ENCODE data around the gene GPR62. TPM values are rescaled to one million over a fixed set of nuclear protein-coding genes. Genes with fewer than 3 reads are reported as not detected.

Gene GPR62
- total and polyA plus RNA-seq, 7 donors = 0.03 to 1.1 (median 0.71) TPM; not detected in 4

GRCh38 chr3:51966016-51966415, 10.8 kb downstream of the GPR62 start:
- peaks cover 0 to 56% (median 42%) of the 10 kb centered on the region in 4 donors for H3K4me1 ChIP-seq
- intact Hi-C loops (cut with DNase I) = loop anchor here (10.0 kb wide), 1 partner anchor 571 kb away; the partner anchor contains the start of gene RBM15B
- peaks cover 0 to 2% (median 0%) of the 10 kb centered on the region in 4 donors for H3K36me3 ChIP-seq
- peak overlapping the region in 3 of 4 donors; percentile 74 to 95 (median 87) for H3K4me3 ChIP-seq
- WGBS, 2 donors = 80 to 92% methylated on average over 2 of the region's 2 CpGs
- H3K27me3 ChIP-seq = no peaks in the 10 kb centered on the region
- peak overlapping the region; percentile 92 to 99 (median 94) for H3K27ac ChIP-seq
- DNase-seq = no peak
- H3K9me3 ChIP-seq = no peaks in the 10 kb centered on the region
- TF ChIP-seq EP300 (IDR thresholded peaks at IDR 0.05) = no peak
- no peak for TF ChIP-seq POLR2AphosphoS5 (IDR thresholded peaks at IDR 0.05)
- TF ChIP-seq CTCF (IDR thresholded peaks at IDR 0.05) = no peak
- TF ChIP-seq POLR2A (IDR thresholded peaks at IDR 0.05) = no peak

GRCh38 chr3:51966486-51966885, 11.3 kb downstream of the GPR62 start:
- Histone ChIP-seq H3K4me3 (peak overlapping the region; percentile 46 to 95 (median 80)), H3K4me1 (peaks cover 0 to 56% (median 42%) of the 10 kb centered on the region in 4 donors), H3K27ac (peak overlapping the region; percentile 92 to 99 (median 94)), H3K36me3 (no peaks in the 10 kb centered on the region), H3K27me3 (no peaks in the 10 kb centered on the region), H3K9me3 (no peaks in the 10 kb centered on the region)
- TF ChIP-seq POLR2A (IDR thresholded peaks at IDR 0.05) (no peak), EP300 (IDR thresholded peaks at IDR 0.05) (no peak), CTCF (IDR thresholded peaks at IDR 0.05) (no peak), POLR2AphosphoS5 (IDR thresholded peaks at IDR 0.05) (no peak)
- intact Hi-C loops (cut with DNase I) = loop anchor here (10.0 kb wide), 1 partner anchor 572 kb away; the partner anchor contains the start of gene RBM15B
- DNase-seq = no peak
- 73 to 74% methylated on average over 5 of the region's 5 CpGs for WGBS, 2 donors

- Histone ChIP-seq H3K9me3 (no peaks in the 10 kb centered on the region), H3K36me3 (no peaks in the 10 kb centered on the region), H3K27me3 (no peaks in the 10 kb centered on the region), H3K4me3 (peak overlapping the region; percentile 46 to 95 (median 80)), H3K4me1 (peaks cover 0 to 56% (median 42%) of the 10 kb centered on the region in 4 donors), H3K27ac (peak overlapping the region; percentile 92 to 99 (median 94))
- DNase-seq = no peak
- intact Hi-C loops (cut with DNase I) = loop anchor here (1.0 to 10.0 kb wide), 2 partner anchors 25 to 572 kb away; partner anchors contain the start of genes PARP3 and RBM15B
- no peak for TF ChIP-seq POLR2AphosphoS5 (IDR thresholded peaks at IDR 0.05)
- TF ChIP-seq EP300 (IDR thresholded peaks at IDR 0.05) = no peak
- TF ChIP-seq CTCF (IDR thresholded peaks at IDR 0.05) = no peak
- TF ChIP-seq POLR2A (IDR thresholded peaks at IDR 0.05) = no peak
- 4 to 6% methylated on average over 33 of the region's 33 CpGs for WGBS, 2 donors
Observed at GRCh38 chr3:51966922-51967383, 11.8 kb downstream of the GPR62 start.

- no peaks in the 10 kb centered on the region for H3K27me3 ChIP-seq
- H3K4me3 ChIP-seq = peak within 1 kb of the TSS; percentile 66 to 95 (median 80)
- peak; percentile 85 for DNase-seq
- TF ChIP-seq CTCF (IDR thresholded peaks at IDR 0.05) (no peak), POLR2A (IDR thresholded peaks at IDR 0.05) (no peak), POLR2AphosphoS5 (IDR thresholded peaks at IDR 0.05) (peak; percentile 74 to 91 (median 84)), EP300 (IDR thresholded peaks at IDR 0.05) (no peak)
- no peaks in the 10 kb centered on the region for H3K36me3 ChIP-seq
- H3K9me3 ChIP-seq = no peaks in the 10 kb centered on the region
- peak within 1 kb of the TSS; percentile 92 to 99 (median 94) for H3K27ac ChIP-seq
- 1% methylated on average over 90 of the region's 90 CpGs for WGBS, 2 donors
- peaks cover 0 to 53% (median 43%) of the 10 kb centered on the region in 4 donors for H3K4me1 ChIP-seq
- intact Hi-C loops (cut with DNase I) = loop anchor here (1.0 to 10.0 kb wide), 2 partner anchors 25 to 573 kb away; partner anchors contain the start of genes PARP3 and RBM15B
Observed at GRCh38 chr3:51967384-51968169, 12.4 kb downstream of the GPR62 start, which contains the start of gene PCBP4. Gene PCBP4, minus strand, starts transcription at chr3:51967454. Its CDS starts 6,214 bp downstream, at chr3:51961240.

All from sigmoid colon (tissue), 7 donors.